BLaER1 treated with 17β-estradiol and CSF1 and Interleukin-3, amounts not matched to agents 10 nM and 100 nM (cell line): Measurements from ENCODE around the gene CRIP1.

Experiments used
- H3K27ac ChIP-seq, 11 experiments: shearing (Covaris generic); formaldehyde crosslinking; 2 replicates each; pipeline ENCODE4 v1.8.1; 2022
- H3K27me3 ChIP-seq, 11 experiments: shearing (Covaris generic); formaldehyde crosslinking; 2 replicates each; pipeline ENCODE4 v1.8.1; 2022
- H3K36me3 ChIP-seq, 11 experiments: shearing (Covaris generic); formaldehyde crosslinking; 2 replicates each; pipeline ENCODE4 v1.8.1; 2022
- H3K4me1 ChIP-seq, 10 experiments: shearing (Covaris generic); formaldehyde crosslinking; 2 replicates each; pipeline ENCODE4 v1.8.1; 2022
- H3K4me2 ChIP-seq, 11 experiments: shearing (Covaris generic); formaldehyde crosslinking; 2 replicates each; pipeline ENCODE4 v1.8.1; 2022
- H3K4me3 ChIP-seq, 10 experiments: shearing (Covaris generic); formaldehyde crosslinking; 2 replicates each; pipeline ENCODE4 v1.8.1; 2022
- H3K9ac ChIP-seq, 11 experiments: shearing (Covaris generic); formaldehyde crosslinking; 2 replicates each; pipeline ENCODE4 v1.8.1; 2022
- H3K9me3 ChIP-seq, 11 experiments: shearing (Covaris generic); formaldehyde crosslinking; replicated peaks in 1 of 11; 2 replicates each; pipeline ENCODE4 v1.8.1; 2022
- H4K20me1 ChIP-seq, 11 experiments: shearing (Covaris generic); formaldehyde crosslinking; 2 replicates each; pipeline ENCODE4 v1.8.1; 2022
- Cebpa-rat ChIP-seq, 11 experiments: shearing (Covaris generic); IDR thresholded peaks; 2 replicates each; pipeline ENCODE4 v1.8.1; 2022

The CRIP1 gene

DNA sequence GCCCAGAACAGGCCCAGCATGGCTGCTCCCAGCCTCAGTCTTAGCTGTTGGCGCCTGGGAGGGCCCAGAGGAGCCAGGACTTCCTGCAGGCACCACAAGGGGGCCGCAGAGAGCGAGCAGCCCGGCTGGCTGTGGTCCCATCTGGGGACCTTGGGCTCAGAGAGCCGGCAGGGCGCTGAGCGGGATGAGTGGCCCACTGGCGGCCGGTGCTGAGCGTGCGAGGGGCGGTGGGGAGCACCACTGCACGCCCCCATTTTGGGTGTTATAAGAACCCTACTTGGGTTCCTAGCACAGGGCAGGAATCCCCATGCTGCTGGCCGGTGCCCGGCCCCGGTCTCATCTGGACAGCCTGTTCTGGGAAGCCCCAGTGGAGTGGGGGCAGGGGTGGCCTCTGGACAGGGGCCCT lies 38.0 kb upstream of the CRIP1 start:
- TF ChIP-seq Cebpa-rat (IDR thresholded peaks at IDR 0.05), result no peak
- Histone ChIP-seq H3K9ac (peak overlapping the region in 7 of 11 experiments; percentile 9 to 60 (median 52); a peak in 9 of 22 replicates), H3K4me2 (peak overlapping the region in 6 of 11 experiments; percentile 4 to 93 (median 22); a peak in 8 of 22 replicates), H3K27me3 (no peaks in the 10 kb centered on the region), H4K20me1 (peaks cover 53 to 100% (median 93%) of the 10 kb centered on the region in 11 experiments; a peak in 21 of 22 replicates), H3K4me3 (no peak overlapping the region), H3K4me1 (peaks cover 12 to 64% (median 49%) of the 10 kb centered on the region in 10 experiments; a peak in 19 of 20 replicates), H3K9me3 (no peaks in the 10 kb centered on the region), H3K36me3 (peaks cover 42 to 74% (median 56%) of the 10 kb centered on the region in 11 experiments), H3K27ac (peak overlapping the region in 3 of 11 experiments; percentile 8 to 17 (median 9); a peak in 1 of 22 replicates)

DNA sequence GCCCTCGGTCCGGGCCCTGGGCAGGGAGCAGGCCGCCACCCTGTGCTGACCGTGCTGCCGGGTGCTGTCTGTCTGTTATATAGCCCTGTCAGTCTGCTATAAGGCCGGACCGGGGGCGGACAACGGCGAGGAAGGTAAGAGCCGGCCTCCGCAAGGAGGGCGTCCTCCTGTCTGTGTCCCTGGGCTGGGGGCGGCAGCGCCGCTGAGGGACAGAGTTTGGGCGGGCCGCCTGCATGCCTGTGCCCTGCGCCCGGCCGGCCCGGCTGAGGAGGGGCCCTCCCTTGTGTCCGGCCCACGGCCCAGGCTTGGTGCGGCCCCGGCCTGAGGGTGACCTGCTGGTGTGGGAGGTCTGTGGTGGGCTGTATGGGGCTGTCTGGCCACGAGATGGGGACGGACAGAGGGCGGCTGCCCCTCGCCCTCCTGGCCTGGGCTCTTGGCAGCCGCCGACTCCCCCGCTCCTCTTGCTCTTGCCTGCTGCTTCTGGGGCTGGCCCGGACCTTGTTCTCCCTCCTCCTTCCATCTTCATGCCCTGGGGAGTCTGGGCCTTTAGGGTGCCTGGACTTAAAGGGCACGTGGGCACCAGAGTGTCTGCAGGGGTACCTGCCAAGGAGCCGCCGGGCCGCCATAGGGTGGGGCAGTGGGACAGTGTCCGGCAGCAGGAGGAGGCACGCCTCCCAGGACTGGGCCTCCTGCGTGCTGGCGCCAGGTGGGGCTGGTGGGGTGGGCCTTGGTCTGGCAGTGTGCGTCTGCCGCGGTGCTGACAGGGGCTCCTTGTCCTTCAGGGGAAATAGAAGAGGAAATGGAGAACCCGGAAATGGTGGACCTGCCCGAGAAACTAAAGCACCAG lies 37.2 kb upstream of the CRIP1 start:
- Histone ChIP-seq H3K27ac (peak overlapping the region in 2 of 11 experiments; percentile 8 to 9; a peak in 1 of 22 replicates), H3K4me2 (peak overlapping the region in 3 of 11 experiments; percentile 10 to 88 (median 23); a peak in 1 of 22 replicates), H3K4me1 (peaks cover 9 to 65% (median 43%) of the 10 kb centered on the region in 10 experiments; a peak in 19 of 20 replicates), H3K27me3 (no peaks in the 10 kb centered on the region), H3K9ac (peak overlapping the region in 6 of 11 experiments; percentile 5 to 57 (median 34); a peak in 6 of 22 replicates), H3K9me3 (no peaks in the 10 kb centered on the region), H3K36me3 (peaks cover 50 to 82% (median 64%) of the 10 kb centered on the region in 11 experiments), H3K4me3 (no peak overlapping the region), H4K20me1 (peaks cover 53 to 100% (median 94%) of the 10 kb centered on the region in 11 experiments; a peak in 21 of 22 replicates)
- no peak for TF ChIP-seq Cebpa-rat (IDR thresholded peaks at IDR 0.05)

GRCh38 chr14:105450123-105450505 lies 36.6 kb upstream of the CRIP1 start:
- peaks cover 56 to 88% (median 70%) of the 10 kb centered on the region in 11 experiments for H3K36me3 ChIP-seq
- no peak overlapping the region for H3K27ac ChIP-seq
- H3K9me3 ChIP-seq, result no peaks in the 10 kb centered on the region
- no peak for TF ChIP-seq Cebpa-rat (IDR thresholded peaks at IDR 0.05)
- peak overlapping the region in 1 of 11 experiments; percentile 24; a peak in 1 of 22 replicates for H3K9ac ChIP-seq
- H3K4me3 ChIP-seq, result no peak overlapping the region
- H3K27me3 ChIP-seq, result no peaks in the 10 kb centered on the region
- no peak overlapping the region for H3K4me2 ChIP-seq
- peaks cover 48 to 100% (median 90%) of the 10 kb centered on the region in 11 experiments; a peak in 21 of 22 replicates for H4K20me1 ChIP-seq
- peaks cover 3 to 60% (median 37%) of the 10 kb centered on the region in 10 experiments; a peak in 19 of 20 replicates for H3K4me1 ChIP-seq

DNA sequence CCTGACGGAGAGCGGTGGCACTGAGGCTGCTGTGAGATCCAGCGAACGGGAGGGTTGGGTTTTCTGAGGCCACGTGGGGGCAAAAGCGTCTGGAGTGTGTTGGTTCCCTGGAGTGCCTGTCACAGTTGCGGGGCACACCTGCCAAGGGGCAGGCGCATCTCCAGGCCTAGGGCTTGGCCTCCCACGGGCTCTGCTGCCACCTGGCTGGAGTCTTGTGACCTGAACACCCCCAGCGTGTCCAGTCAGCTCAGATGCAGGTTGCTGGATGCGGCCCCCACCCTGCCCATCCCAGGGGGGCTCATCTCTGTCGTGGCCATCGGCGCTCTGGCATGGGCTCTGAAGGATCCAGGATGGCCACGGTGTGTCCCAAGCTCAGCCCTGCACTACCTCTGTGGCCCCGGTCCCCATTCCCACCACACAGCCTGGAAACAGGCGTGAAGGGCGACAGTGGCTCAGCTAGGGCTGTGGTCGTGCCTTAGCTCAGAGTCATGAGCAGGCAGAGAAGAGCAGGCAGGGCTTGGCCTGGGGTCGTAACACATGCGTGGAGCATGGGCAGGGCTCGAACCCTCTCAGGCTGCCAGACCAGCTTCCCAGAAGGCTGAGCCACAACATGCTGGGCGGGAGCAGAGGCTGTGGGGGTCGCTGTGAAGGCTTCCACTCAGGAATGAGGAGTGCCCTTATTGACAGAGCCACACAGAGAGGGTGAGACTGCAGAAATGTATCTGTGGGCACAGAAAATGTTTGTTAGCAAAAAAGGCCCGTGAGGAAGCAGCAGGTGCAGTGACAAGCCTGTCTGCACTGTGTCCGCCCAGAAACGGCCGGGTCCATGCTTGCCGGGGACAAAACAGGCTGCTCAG lies 35.6 kb upstream of the CRIP1 start:
- Histone ChIP-seq H3K4me2 (no peak overlapping the region), H3K9me3 (no peaks in the 10 kb centered on the region), H4K20me1 (peaks cover 44 to 100% (median 90%) of the 10 kb centered on the region in 11 experiments; a peak in 21 of 22 replicates), H3K4me3 (no peak overlapping the region), H3K9ac (peak overlapping the region in 2 of 11 experiments; percentile 5 to 24; a peak in 1 of 22 replicates), H3K4me1 (peaks cover 0 to 50% (median 27%) of the 10 kb centered on the region in 10 experiments; a peak in 16 of 20 replicates), H3K27ac (no peak overlapping the region), H3K36me3 (peaks cover 66 to 94% (median 80%) of the 10 kb centered on the region in 11 experiments), H3K27me3 (no peaks in the 10 kb centered on the region)
- no peak for TF ChIP-seq Cebpa-rat (IDR thresholded peaks at IDR 0.05)

GRCh38 chr14:105452963-105453362 lies 33.7 kb upstream of the CRIP1 start:
- Histone ChIP-seq H3K36me3 (peaks cover 83 to 94% (median 91%) of the 10 kb centered on the region in 11 experiments), H3K9me3 (no peaks in the 10 kb centered on the region), H3K4me3 (no peak overlapping the region), H4K20me1 (peaks cover 29 to 100% (median 88%) of the 10 kb centered on the region in 11 experiments; a peak in 21 of 22 replicates), H3K9ac (peak overlapping the region in 1 of 11 experiments; percentile 24; a peak in 2 of 22 replicates), H3K4me1 (peaks cover 0 to 38% (median 11%) of the 10 kb centered on the region in 10 experiments; a peak in 14 of 20 replicates), H3K27me3 (no peaks in the 10 kb centered on the region), H3K4me2 (no peak overlapping the region), H3K27ac (no peak overlapping the region)
- no peak for TF ChIP-seq Cebpa-rat (IDR thresholded peaks at IDR 0.05)

DNA sequence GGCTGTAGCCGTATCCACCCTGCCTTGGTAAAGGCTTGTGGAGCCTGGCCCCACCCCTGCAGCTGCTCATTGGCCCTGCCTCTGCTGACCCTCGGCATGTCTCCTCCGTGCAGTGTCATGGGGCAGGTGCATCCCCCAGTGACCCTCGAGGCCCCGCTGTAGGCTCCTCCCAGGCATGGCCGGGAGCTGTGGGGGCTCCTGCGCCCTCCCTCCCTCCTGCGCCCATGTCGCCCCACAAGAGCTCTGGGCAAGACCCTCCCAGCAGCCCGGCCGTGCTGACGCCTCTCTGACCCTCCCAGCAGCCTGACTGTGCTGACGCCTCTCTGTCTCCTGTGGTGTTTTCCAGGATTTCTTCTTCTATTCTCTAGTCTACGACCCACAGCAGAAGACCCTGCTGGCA lies 32.8 kb upstream of the CRIP1 start:
- Histone ChIP-seq H4K20me1 (peaks cover 21 to 100% (median 88%) of the 10 kb centered on the region in 11 experiments; a peak in 21 of 22 replicates), H3K4me1 (peaks cover 0 to 37% (median 3%) of the 10 kb centered on the region in 10 experiments; a peak in 11 of 20 replicates), H3K4me3 (no peak overlapping the region), H3K4me2 (no peak overlapping the region), H3K9me3 (no peaks in the 10 kb centered on the region), H3K36me3 (peaks cover 90 to 100% (median 98%) of the 10 kb centered on the region in 11 experiments), H3K27ac (no peak overlapping the region), H3K27me3 (no peaks in the 10 kb centered on the region), H3K9ac (no peak overlapping the region; a peak in 1 of 22 replicates)
- TF ChIP-seq Cebpa-rat (IDR thresholded peaks at IDR 0.05), result no peak

DNA sequence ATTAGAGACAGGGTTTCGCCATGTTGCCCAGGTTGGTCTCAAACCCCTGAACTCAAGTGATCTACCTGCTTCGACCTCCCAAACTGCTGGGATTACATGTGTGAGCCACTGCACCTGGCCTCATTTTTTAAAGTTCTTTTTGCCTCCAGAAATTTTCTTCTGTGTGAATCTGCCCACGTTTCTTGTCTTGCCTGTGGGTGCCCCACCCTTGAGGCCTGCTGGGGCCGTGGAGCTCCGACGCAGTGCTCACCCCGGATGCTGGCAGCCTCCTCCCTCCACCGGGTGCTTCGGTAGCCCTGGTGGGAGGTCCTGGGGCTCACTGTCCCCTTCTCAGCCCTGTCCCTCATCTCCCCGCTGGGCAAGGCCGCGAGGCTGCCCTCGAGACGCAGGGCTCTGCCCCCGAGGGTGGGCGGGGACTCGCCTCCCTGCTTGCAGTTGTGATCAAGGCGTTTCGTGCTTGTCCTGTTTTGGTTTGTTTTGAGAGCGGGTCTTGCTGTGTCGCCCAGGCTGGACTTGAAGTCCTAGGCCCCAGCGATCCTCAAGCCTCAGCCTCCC lies 31.5 kb upstream of the CRIP1 start:
- peaks cover 10 to 90% (median 75%) of the 10 kb centered on the region in 11 experiments; a peak in 21 of 22 replicates for H4K20me1 ChIP-seq
- no peak overlapping the region for H3K4me2 ChIP-seq
- H3K27ac ChIP-seq, result no peak overlapping the region
- H3K9ac ChIP-seq, result no peak overlapping the region
- H3K9me3 ChIP-seq, result no peaks in the 10 kb centered on the region
- no peak overlapping the region for H3K4me3 ChIP-seq
- peaks cover 81 to 90% (median 88%) of the 10 kb centered on the region in 11 experiments for H3K36me3 ChIP-seq
- H3K27me3 ChIP-seq, result no peaks in the 10 kb centered on the region
- H3K4me1 ChIP-seq, result peaks cover 0 to 32% (median 0%) of the 10 kb centered on the region in 10 experiments; a peak in 6 of 20 replicates
- TF ChIP-seq Cebpa-rat (IDR thresholded peaks at IDR 0.05), result no peak
